ENCODE measurements around the gene HRC. TPM values are rescaled to one million over a fixed set of nuclear protein-coding genes. Genes with fewer than 3 reads are reported as not detected.

Gene HRC
- total and polyA plus RNA-seq, 8 donors = 0.44 to 8.1 (median 0.83) TPM; not detected in 3

GRCh38 chr19:49103331-49104085, 51.7 kb downstream of the HRC start:
- H3K4me3 ChIP-seq = no peak overlapping the region
- intact Hi-C loops (cut with DNase I; ENCODE audit: low total_unique reads) = no loop called here
- no peaks in the 10 kb centered on the region for H3K9me3 ChIP-seq
- peaks cover 94 to 100% (median 100%) of the 10 kb centered on the region in 4 donors for H3K36me3 ChIP-seq
- no peak overlapping the region for H3K27ac ChIP-seq
- no peaks in the 10 kb centered on the region for H3K27me3 ChIP-seq
- H3K4me1 ChIP-seq = peaks cover 0 to 4% (median 3%) of the 10 kb centered on the region in 4 donors
- TF ChIP-seq EP300 (IDR thresholded peaks at IDR 0.05) (no peak), POLR2A (IDR thresholded peaks at IDR 0.05) (no peak), POLR2AphosphoS5 (IDR thresholded peaks at IDR 0.05) (no peak)
- TF ChIP-seq, protein P1, sequence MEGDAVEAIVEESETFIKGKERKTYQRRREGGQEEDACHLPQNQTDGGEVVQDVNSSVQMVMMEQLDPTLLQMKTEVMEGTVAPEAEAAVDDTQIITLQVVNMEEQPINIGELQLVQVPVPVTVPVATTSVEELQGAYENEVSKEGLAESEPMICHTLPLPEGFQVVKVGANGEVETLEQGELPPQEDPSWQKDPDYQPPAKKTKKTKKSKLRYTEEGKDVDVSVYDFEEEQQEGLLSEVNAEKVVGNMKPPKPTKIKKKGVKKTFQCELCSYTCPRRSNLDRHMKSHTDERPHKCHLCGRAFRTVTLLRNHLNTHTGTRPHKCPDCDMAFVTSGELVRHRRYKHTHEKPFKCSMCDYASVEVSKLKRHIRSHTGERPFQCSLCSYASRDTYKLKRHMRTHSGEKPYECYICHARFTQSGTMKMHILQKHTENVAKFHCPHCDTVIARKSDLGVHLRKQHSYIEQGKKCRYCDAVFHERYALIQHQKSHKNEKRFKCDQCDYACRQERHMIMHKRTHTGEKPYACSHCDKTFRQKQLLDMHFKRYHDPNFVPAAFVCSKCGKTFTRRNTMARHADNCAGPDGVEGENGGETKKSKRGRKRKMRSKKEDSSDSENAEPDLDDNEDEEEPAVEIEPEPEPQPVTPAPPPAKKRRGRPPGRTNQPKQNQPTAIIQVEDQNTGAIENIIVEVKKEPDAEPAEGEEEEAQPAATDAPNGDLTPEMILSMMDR (IDR thresholded peaks at IDR 0.05) = no peak
- WGBS, 5 donors = 82 to 91% (median 88%) methylated on average over 21 to 33 of the region's 33 CpGs
- DNase-seq = no peak

GRCh38 chr19:49102303-49102702, 52.9 kb downstream of the HRC start:
- Histone ChIP-seq H3K36me3 (peaks cover 89 to 100% (median 99%) of the 10 kb centered on the region in 4 donors), H3K9me3 (no peaks in the 10 kb centered on the region), H3K4me3 (no peak overlapping the region), H3K4me1 (peaks cover 0 to 16% (median 15%) of the 10 kb centered on the region in 4 donors), H3K27me3 (no peaks in the 10 kb centered on the region), H3K27ac (no peak overlapping the region)
- TF ChIP-seq POLR2A (IDR thresholded peaks at IDR 0.05) (no peak), EP300 (IDR thresholded peaks at IDR 0.05) (no peak), POLR2AphosphoS5 (IDR thresholded peaks at IDR 0.05) (no peak)
- TF ChIP-seq, protein P1 (IDR thresholded peaks at IDR 0.05) = no peak
- 83 to 92% (median 86%) methylated on average over 4 to 12 of the region's 12 CpGs for WGBS, 5 donors
- DNase-seq = no peak
- intact Hi-C loops (cut with DNase I; ENCODE audit: low total_unique reads) = no loop called here

Other genes with a start within 250 kb of the HRC start
- gene DHDH, start 221.7 kb downstream of the HRC start, total RNA-seq = under 1 TPM in 1 of 5 donors, not detected in 4; 0.89 TPM
- 1 to 10 TPM in 1 of 3 donors, under 1 TPM in 1, not detected in 1; 0.93 to 1.2 TPM for gene DHDH, start 221.7 kb downstream of the HRC start, polyA plus RNA-seq
- 100 to 1,000 TPM in 1 of 5 donors, 10 to 100 TPM in 4; 12.1 to 121 (median 20.2) TPM for gene BAX, start 200.5 kb downstream of the HRC start, total RNA-seq
- gene BAX, start 200.5 kb downstream of the HRC start, polyA plus RNA-seq = 10 to 100 TPM; 61.6 to 85.3 (median 77.6) TPM
- 1,000 to 10,000 TPM; 1,292 to 4,272 (median 3,457) TPM for gene FTL, start 190.1 kb downstream of the HRC start, total RNA-seq
- 1,000 to 10,000 TPM; 3,915 to 8,824 (median 7,571) TPM for gene FTL, start 190.1 kb downstream of the HRC start, polyA plus RNA-seq
- 10 to 100 TPM; 13.0 to 63.6 (median 46.4) TPM for gene GYS1, start 162.1 kb downstream of the HRC start, total RNA-seq
- 10 to 100 TPM; 13.0 to 25.5 (median 15.5) TPM for gene GYS1, start 162.1 kb downstream of the HRC start, polyA plus RNA-seq
- gene RUVBL2, start 161.5 kb downstream of the HRC start, total RNA-seq = 10 to 100 TPM in 4 of 5 donors, under 1 TPM in 1; 0.58 to 96.0 (median 59.1) TPM
- gene RUVBL2, start 161.5 kb downstream of the HRC start, polyA plus RNA-seq = 10 to 100 TPM; 55.3 to 69.2 (median 63.3) TPM
- gene LHB, start 138.3 kb downstream of the HRC start, total RNA-seq = 1 to 10 TPM in 1 of 5 donors, not detected in 4; 8.4 TPM
- 10 to 100 TPM in 2 of 3 donors, 1 to 10 TPM in 1; 3.8 to 45.8 (median 40.3) TPM for gene LHB, start 138.3 kb downstream of the HRC start, polyA plus RNA-seq
- not detected for gene CGB3, start 131.1 kb downstream of the HRC start, total RNA-seq
- gene CGB3, start 131.1 kb downstream of the HRC start, polyA plus RNA-seq = not detected
- not detected for gene CGB2, start 123.5 kb downstream of the HRC start, total RNA-seq
- gene CGB2, start 123.5 kb downstream of the HRC start, polyA plus RNA-seq = not detected
- gene CGB1, start 118.5 kb downstream of the HRC start, total RNA-seq = not detected
- gene CGB1, start 118.5 kb downstream of the HRC start, polyA plus RNA-seq = not detected
- not detected for gene CGB5, start 111.5 kb downstream of the HRC start, total RNA-seq
- gene CGB5, start 111.5 kb downstream of the HRC start, polyA plus RNA-seq = not detected
- not detected for gene CGB8, start 106.3 kb downstream of the HRC start, total RNA-seq
- not detected for gene CGB8, start 106.3 kb downstream of the HRC start, polyA plus RNA-seq
- gene CGB7, start 97.6 kb downstream of the HRC start, total RNA-seq = not detected
- 1 to 10 TPM in 1 of 3 donors, not detected in 2; 3.8 TPM for gene CGB7, start 97.6 kb downstream of the HRC start, polyA plus RNA-seq
- not detected for gene NTF4, start 90.6 kb downstream of the HRC start, total RNA-seq
- 10 to 100 TPM in 1 of 3 donors, not detected in 2; 17.5 TPM for gene NTF4, start 90.6 kb downstream of the HRC start, polyA plus RNA-seq
- gene KCNA7, start 82.7 kb downstream of the HRC start, total RNA-seq = not detected
- not detected for gene KCNA7, start 82.7 kb downstream of the HRC start, polyA plus RNA-seq
- 1,000 to 10,000 TPM in 1 of 5 donors, 100 to 1,000 TPM in 4; 163 to 3,365 (median 235) TPM for gene SNRNP70, start 69.9 kb downstream of the HRC start, total RNA-seq
- gene SNRNP70, start 69.9 kb downstream of the HRC start, polyA plus RNA-seq = 100 to 1,000 TPM; 170 to 258 (median 192) TPM
- gene LIN7B, start 41.0 kb downstream of the HRC start, total RNA-seq = 100 to 1,000 TPM in 1 of 5 donors, 10 to 100 TPM in 2, 1 to 10 TPM in 1, not detected in 1; 5.5 to 118 (median 30.5) TPM
- gene LIN7B, start 41.0 kb downstream of the HRC start, polyA plus RNA-seq = 10 to 100 TPM in 2 of 3 donors, 1 to 10 TPM in 1; 4.0 to 18.1 (median 11.5) TPM
- gene C19orf73, start 36.3 kb downstream of the HRC start, total RNA-seq = not detected
- gene C19orf73, start 36.3 kb downstream of the HRC start, polyA plus RNA-seq = 1 to 10 TPM; 3.4 to 4.2 (median 3.7) TPM
- gene PPFIA3, start 35.9 kb downstream of the HRC start, total RNA-seq = 10 to 100 TPM in 1 of 5 donors, 1 to 10 TPM in 3, under 1 TPM in 1; 0.45 to 12.7 (median 4.2) TPM
- 10 to 100 TPM in 1 of 3 donors, 1 to 10 TPM in 2; 7.2 to 19.7 (median 9.7) TPM for gene PPFIA3, start 35.9 kb downstream of the HRC start, polyA plus RNA-seq
- 1,000 to 10,000 TPM in 1 of 5 donors, 100 to 1,000 TPM in 3, 10 to 100 TPM in 1; 29.0 to 1,449 (median 158) TPM for gene TRPM4, start 2.4 kb upstream of the HRC start, total RNA-seq
- gene TRPM4, start 2.4 kb upstream of the HRC start, polyA plus RNA-seq = 10 to 100 TPM; 11.8 to 34.3 (median 26.6) TPM
- gene SLC6A16, start 169.8 kb upstream of the HRC start, total RNA-seq = 1 to 10 TPM in 1 of 5 donors, under 1 TPM in 1, not detected in 3; 0.92 to 5.4 TPM
- 1 to 10 TPM in 2 of 3 donors, under 1 TPM in 1; 0.44 to 2.5 (median 1.2) TPM for gene SLC6A16, start 169.8 kb upstream of the HRC start, polyA plus RNA-seq
- 10 to 100 TPM in 1 of 5 donors, 1 to 10 TPM in 2, not detected in 2; 2.2 to 30.3 (median 5.1) TPM for gene CD37, start 180.0 kb upstream of the HRC start, total RNA-seq
- 10 to 100 TPM in 1 of 3 donors, 1 to 10 TPM in 2; 5.9 to 18.5 (median 6.7) TPM for gene CD37, start 180.0 kb upstream of the HRC start, polyA plus RNA-seq
- gene TEAD2, start 207.0 kb upstream of the HRC start, total RNA-seq = 10 to 100 TPM in 4 of 5 donors, 1 to 10 TPM in 1; 4.3 to 42.0 (median 17.8) TPM
- gene TEAD2, start 207.0 kb upstream of the HRC start, polyA plus RNA-seq = 10 to 100 TPM; 21.8 to 35.4 (median 26.6) TPM
- gene DKKL1, start 208.5 kb upstream of the HRC start, total RNA-seq = not detected
- under 1 TPM in 1 of 3 donors, not detected in 2; 0.35 TPM for gene DKKL1, start 208.5 kb upstream of the HRC start, polyA plus RNA-seq
- under 1 TPM in 1 of 5 donors, not detected in 4; 0.37 TPM for gene KASH5, start 232.9 kb upstream of the HRC start, total RNA-seq
- gene KASH5, start 232.9 kb upstream of the HRC start, polyA plus RNA-seq = under 1 TPM in 1 of 3 donors, not detected in 2; 0.20 TPM

Data from stomach (tissue), 9 donors.